SIG-M5 treated with dmso at 0.1 percent for 504 hours (cell line): ENCODE measurements around the gene MOBP.
"Not testable (repeated sequence)": the region's sequence is repeated elsewhere in the genome, so short reads cannot be mapped to it uniquely, and the experiment has no call there.

Source experiments
- DNase-seq: peaks from one replicate; lab custom pipeline; 2025; ENCODE audit not compliant: unreplicated experiment; lab: John Stamatoyannopoulos, UW

Gene MOBP

GRCh38 chr3:39449796-39450195 lies 17.7 kb upstream of the MOBP start:
- no peak for DNase-seq

- DNase-seq, result no peak
These were observed 14.3 kb upstream of the MOBP start for GRCh38 chr3:39453134-39453533.

GRCh38 chr3:39453872-39454271 lies 13.6 kb upstream of the MOBP start:
- DNase-seq, result not testable (repeated sequence)

GRCh38 chr3:39454591-39455217 lies 12.8 kb upstream of the MOBP start:
- no peak for DNase-seq

GRCh38 chr3:39456159-39456558 lies 11.3 kb upstream of the MOBP start:
- no peak for DNase-seq

GRCh38 chr3:39457361-39457760 lies 10.1 kb upstream of the MOBP start:
- no peak for DNase-seq

GRCh38 chr3:39458579-39458978 lies 8.9 kb upstream of the MOBP start:
- DNase-seq, result not testable (repeated sequence)

GRCh38 chr3:39460677-39461076 lies 6.8 kb upstream of the MOBP start:
- no peak for DNase-seq

- no peak for DNase-seq
These were observed 4.2 kb upstream of the MOBP start for GRCh38 chr3:39463269-39463668.

GRCh38 chr3:39466988-39467387 lies 492 bp upstream of the MOBP start:
- no peak for DNase-seq

GRCh38 chr3:39468108-39468436 lies 592 bp downstream of the MOBP start:
- no peak for DNase-seq

- no peak for DNase-seq
These were observed 1.8 kb downstream of the MOBP start for GRCh38 chr3:39469258-39469657.

- DNase-seq, result no peak
These were observed 2.5 kb downstream of the MOBP start for GRCh38 chr3:39469945-39470344.

GRCh38 chr3:39471652-39472051 lies 4.2 kb downstream of the MOBP start:
- no peak for DNase-seq

- peak; percentile 39 for DNase-seq
These were observed 6.1 kb downstream of the MOBP start for GRCh38 chr3:39473452-39474125.

GRCh38 chr3:39474126-39474515 lies 6.6 kb downstream of the MOBP start:
- DNase-seq, result no peak

GRCh38 chr3:39476783-39477182 lies 9.3 kb downstream of the MOBP start:
- no peak for DNase-seq

- no peak for DNase-seq
These were observed 10.7 kb downstream of the MOBP start for GRCh38 chr3:39478226-39478625.

GRCh38 chr3:39479701-39480414 lies 12.4 kb downstream of the MOBP start:
- no peak for DNase-seq

GRCh38 chr3:39485547-39485946 lies 18.1 kb downstream of the MOBP start:
- DNase-seq, result no peak

GRCh38 chr3:39491014-39491413 lies 23.5 kb downstream of the MOBP start:
- no peak for DNase-seq

GRCh38 chr3:39491733-39492350 lies 24.4 kb downstream of the MOBP start:
- DNase-seq, result no peak
